HG03565 (cell line): ENCODE results near the gene OR4D9.

Experiments used
- ATAC-seq: cut with Tn5 transposase; IDR thresholded peaks from one replicate; pipeline ENCODE4 v1.9.1; 2021; ENCODE audit warnings: mild to moderate bottlenecking, moderate library complexity; ENCODE audit not compliant: unreplicated experiment

The OR4D9 gene

GRCh38 chr11:59550368-59550841 lies 39.1 kb downstream of the OR4D9 start:
- ATAC-seq: peak; percentile 86

GRCh38 chr11:59550842-59551658 lies 39.7 kb downstream of the OR4D9 start:
- peak; percentile 28 for ATAC-seq

- ATAC-seq: no peak
Measured at GRCh38 chr11:59551659-59552521, 40.6 kb downstream of the OR4D9 start.

- ATAC-seq: no peak
Measured at GRCh38 chr11:59552844-59553243, 41.5 kb downstream of the OR4D9 start.

- no peak for ATAC-seq
Measured at GRCh38 chr11:59553323-59553722, 42.0 kb downstream of the OR4D9 start.

- ATAC-seq: no peak
Measured at GRCh38 chr11:59555601-59556114, 44.3 kb downstream of the OR4D9 start.

- no peak for ATAC-seq
Measured at GRCh38 chr11:59556115-59556916, 45.0 kb downstream of the OR4D9 start.

GRCh38 chr11:59556917-59557348 lies 45.6 kb downstream of the OR4D9 start:
- ATAC-seq: no peak

GRCh38 chr11:59558270-59558643 lies 46.9 kb downstream of the OR4D9 start:
- no peak for ATAC-seq

- ATAC-seq: peak; percentile 3
Measured at GRCh38 chr11:59559886-59560285, 48.5 kb downstream of the OR4D9 start.

- peak; percentile 26 for ATAC-seq
Measured at GRCh38 chr11:59560290-59560701, 49.0 kb downstream of the OR4D9 start.

- peak; percentile 29 for ATAC-seq
Measured at GRCh38 chr11:59560702-59561473, 49.5 kb downstream of the OR4D9 start.

GRCh38 chr11:59562292-59562691 lies 51.0 kb downstream of the OR4D9 start:
- no peak for ATAC-seq
